ENCODE data around the gene HJV.

DNA sequence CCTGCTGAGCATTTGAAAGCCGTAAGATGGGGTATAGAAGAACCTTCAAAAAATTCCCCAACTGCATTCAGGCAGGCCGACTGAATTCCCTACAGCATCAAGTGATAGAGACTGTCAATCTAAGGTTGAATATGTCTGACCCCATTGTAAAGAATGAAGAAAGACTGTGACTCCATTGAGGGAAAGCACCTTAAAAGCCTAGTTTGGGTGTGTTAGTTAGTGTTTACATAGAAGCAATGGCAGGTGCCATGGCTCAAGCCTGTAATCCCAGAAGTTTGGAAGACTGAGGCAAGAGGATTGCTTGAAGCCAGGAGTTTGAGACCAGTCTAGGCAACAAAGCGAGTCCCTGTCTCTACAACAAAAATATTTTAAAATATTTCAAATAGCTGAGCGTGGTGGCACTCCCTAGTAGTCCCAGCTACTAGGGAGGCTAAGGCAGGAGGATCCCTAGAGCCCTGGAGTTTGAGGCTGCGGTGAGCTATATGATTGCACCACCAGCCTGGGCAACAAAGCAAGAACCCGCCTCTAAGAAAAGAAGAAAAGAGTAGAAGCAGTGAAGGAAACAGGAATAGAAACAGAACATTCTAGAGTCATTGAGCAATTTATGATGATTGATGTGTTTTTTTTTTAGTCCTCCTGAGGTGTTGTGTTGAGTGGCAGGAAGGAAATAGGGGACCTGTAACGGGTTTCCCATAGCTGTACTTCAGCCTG lies 41.6 kb downstream of the HJV start:
- TF ChIP-seq POLR2A (IDR thresholded peaks at IDR 0.05; ENCODE audit: low read depth, low read length) (no peak), RAD21 (IDR thresholded peaks at IDR 0.05; ENCODE audit: low read length) (0 out of 2 replicates have a peak, but pooled peaks have one; percentile 10)

All from IMR-90 (cell line).